H1 (cell line): ENCODE data around the gene EDC3. TPM values are rescaled to one million over a fixed set of nuclear protein-coding genes. Genes with fewer than 3 reads are reported as not detected.

Experiments
- CTCF ChIA-PET: fragments of 300-600 bp; sonication (Branson Sonifier 250); formaldehyde crosslinking; loops from one replicate; lab custom pipeline; 2021; ENCODE audit not compliant: partially characterized antibody; lab: Charles Lee
- POLR2A ChIA-PET: fragments of 300-600 bp; sonication (Branson Sonifier 250); formaldehyde crosslinking; loops from one replicate; lab custom pipeline; 2021; ENCODE audit warnings: inconsistent platforms; ENCODE audit not compliant: partially characterized antibody; lab: Charles Lee
- DNase-seq, 2 experiments: peaks; one replicate each; pipeline versions ENCODE4 v3.0.0 to v3.0.0-alpha.2; 2010 to 2022; ENCODE audit warnings: low spot score in 2 of 2, low read depth in 1 of 2, mixed read lengths in 1 of 2
- FAIRE-seq: peaks from 2 replicates; lab custom pipeline; 2011; peaks lifted over from hg19 to GRCh38; lab: Jason Lieb, UNC
- H2AFZ ChIP-seq: 2 replicates; pipeline ENCODE4 v1.8.1; 2012; ENCODE audit warnings: low read length, inconsistent platforms
- H2AK5ac ChIP-seq: 2 replicates; pipeline ENCODE4 v1.6.1; 2013; ENCODE audit warnings: low read depth, low read length
- H2BK120ac ChIP-seq: replicated peaks from 2 replicates; pipeline ENCODE3; 2013; ENCODE audit warnings: low read depth, low read length, inconsistent platforms
- H2BK12ac ChIP-seq: 2 replicates; pipeline ENCODE4 v1.6.1; 2013; ENCODE audit warnings: low read depth, low read length
- H2BK15ac ChIP-seq: 2 replicates; pipeline ENCODE4 v1.6.1; 2013; ENCODE audit warnings: low read length
- H2BK20ac ChIP-seq: 2 replicates; pipeline ENCODE4 v1.6.1; 2013; ENCODE audit warnings: low read length
- H2BK5ac ChIP-seq: 2 replicates; pipeline ENCODE4 v1.6.1; 2013; ENCODE audit warnings: low read depth, low read length
- H3K14ac ChIP-seq: 2 replicates; pipeline ENCODE4 v1.6.1; 2013; ENCODE audit warnings: inconsistent platforms; ENCODE audit not compliant: insufficient read length
- H3K18ac ChIP-seq: 2 replicates; pipeline ENCODE4 v1.6.1; 2013; ENCODE audit warnings: low read length; ENCODE audit errors: extremely low read depth
- H3K23ac ChIP-seq: 2 replicates; pipeline ENCODE4 v1.6.1; 2013; ENCODE audit warnings: inconsistent platforms; ENCODE audit not compliant: insufficient read length
- H3K23me2 ChIP-seq: 2 replicates; pipeline ENCODE4 v1.6.1; 2013; ENCODE audit warnings: low read depth, low read length
- H3K27ac ChIP-seq: 2 replicates; pipeline ENCODE4 v1.6.1; 2011; ENCODE audit warnings: low read depth, low read length, inconsistent platforms
- H3K27me3 ChIP-seq, 4 experiments: replicated peaks in 1 of 4; 1 replicate in 1 of 4; 2 replicates in 3 of 4; pipeline versions ENCODE4 v1.6.1 to v1.8.1; 2011 to 2013; ENCODE audit warnings: low read length in 3 of 4, mild to moderate bottlenecking in 3 of 4, inconsistent platforms in 2 of 4, mixed read lengths in 2 of 4, moderate library complexity in 1 of 4; ENCODE audit not compliant: control insufficient read depth in 3 of 4, insufficient read depth in 3 of 4; ENCODE audit errors: extremely low read depth in 1 of 4
- H3K36me3 ChIP-seq, 4 experiments: 2 replicates each; pipeline versions ENCODE4 v1.6.1 to v1.8.1; 2011 to 2013; ENCODE audit warnings: mild to moderate bottlenecking in 4 of 4, low read length in 3 of 4, moderate library complexity in 2 of 4, control low read depth in 1 of 4, inconsistent platforms in 1 of 4; ENCODE audit not compliant: insufficient read depth in 4 of 4, control insufficient read depth in 2 of 4
- H3K4ac ChIP-seq: replicated peaks from 2 replicates; pipeline ENCODE3; 2013; ENCODE audit warnings: low read length, low read depth, mixed read lengths, inconsistent platforms; ENCODE audit not compliant: insufficient read length
- H3K4me1 ChIP-seq, 4 experiments: replicated peaks in 1 of 4; 1 replicate in 1 of 4; 2 replicates in 3 of 4; pipeline versions ENCODE4 v1.6.1 to v1.8.1; 2011 to 2013; ENCODE audit warnings: low read length in 3 of 4, inconsistent platforms in 2 of 4, mixed read lengths in 1 of 4; ENCODE audit not compliant: insufficient read depth in 4 of 4, control insufficient read depth in 3 of 4
- H3K4me2 ChIP-seq, 2 experiments: 2 replicates each; pipeline versions ENCODE4 v1.6.1 to v1.8.1; 2011 to 2013; ENCODE audit warnings: low read depth in 2 of 2, low read length in 2 of 2, control low read depth in 1 of 2, inconsistent platforms in 1 of 2, mild to moderate bottlenecking in 1 of 2; ENCODE audit not compliant: insufficient read depth in 1 of 2
- H3K4me3 ChIP-seq, 4 experiments: fragments of 200-600, 300-600 bp in 1 of 4; sonication (generic), shearing (Covaris generic), sonication (Bioruptor Twin) in 1 of 4; 2 replicates each; pipeline versions ENCODE4 v1.5.1 to v1.8.1; 2011 to 2016; ENCODE audit warnings: low read length in 4 of 4, low read depth in 3 of 4, control low read depth in 2 of 4, inconsistent platforms in 2 of 4, mild to moderate bottlenecking in 2 of 4, mixed read lengths in 1 of 4, moderate library complexity in 1 of 4; ENCODE audit not compliant: insufficient read depth in 2 of 4; ENCODE audit errors: extremely low read depth in 1 of 4
- H3K56ac ChIP-seq: replicated peaks from 2 replicates; pipeline ENCODE3; 2013; ENCODE audit warnings: low read depth, mild to moderate bottlenecking, mixed read lengths, low read length, inconsistent platforms; ENCODE audit not compliant: insufficient read length
- H3K79me1 ChIP-seq: 2 replicates; pipeline ENCODE4 v1.6.1; 2013; ENCODE audit warnings: low read depth, low read length, control low read depth
- H3K79me2 ChIP-seq, 2 experiments: 2 replicates each; pipeline versions ENCODE4 v1.6.1 to v1.8.1; 2012 to 2013; ENCODE audit warnings: low read length in 2 of 2, mild to moderate bottlenecking in 2 of 2, inconsistent platforms in 1 of 2; ENCODE audit not compliant: insufficient read depth in 2 of 2, control insufficient read depth in 1 of 2
- H3K9ac ChIP-seq, 4 experiments: replicated peaks in 1 of 4; 1 replicate in 1 of 4; 2 replicates in 3 of 4; pipeline versions ENCODE4 v1.6.1 to v1.8.1; 2011 to 2013; ENCODE audit warnings: low read depth in 3 of 4, low read length in 3 of 4, control low read depth in 2 of 4, mild to moderate bottlenecking in 2 of 4, moderate library complexity in 2 of 4, inconsistent platforms in 1 of 4; ENCODE audit errors: extremely low read depth in 1 of 4
- H3K9me3 ChIP-seq, 2 experiments: 2 replicates each; pipeline versions ENCODE4 v1.6.1 to v1.8.1; 2012 to 2013; ENCODE audit warnings: mild to moderate bottlenecking in 2 of 2, moderate library complexity in 2 of 2, control low read depth in 1 of 2, inconsistent platforms in 1 of 2, low read depth in 1 of 2, low read length in 1 of 2, mixed read lengths in 1 of 2; ENCODE audit not compliant: insufficient read depth in 2 of 2
- H4K20me1 ChIP-seq, 2 experiments: replicated peaks in 1 of 2; 2 replicates each; pipeline versions ENCODE3 to v1.8.1; 2011 to 2013; ENCODE audit warnings: inconsistent platforms in 2 of 2, low read length in 2 of 2, mild to moderate bottlenecking in 1 of 2; ENCODE audit not compliant: insufficient read depth in 2 of 2, control insufficient read depth in 1 of 2
- H4K5ac ChIP-seq: 2 replicates; pipeline ENCODE4 v1.6.1; 2013; ENCODE audit warnings: low read length, low read depth, mixed read lengths, inconsistent platforms; ENCODE audit not compliant: insufficient read length
- H4K8ac ChIP-seq: 2 replicates; pipeline ENCODE4 v1.8.0; 2013; ENCODE audit warnings: mild to moderate bottlenecking, moderate library complexity, low read length, inconsistent platforms; ENCODE audit not compliant: insufficient read depth; ENCODE audit errors: extremely low read depth
- H4K91ac ChIP-seq: replicated peaks from 2 replicates; pipeline ENCODE3; 2013; ENCODE audit warnings: low read length, mixed read lengths, inconsistent platforms; ENCODE audit not compliant: insufficient read length
- BACH1 ChIP-seq: IDR thresholded peaks from 2 replicates; pipeline ENCODE4 v1.6.1; 2012; ENCODE audit warnings: low read length, improper control_type of control experiment
- CBX8 ChIP-seq: fragments of 300-800, 300-1000 bp; sonication (generic); IDR thresholded peaks from 2 replicates; pipeline ENCODE4 v1.7.1; 2016; ENCODE audit warnings: low read depth, low read length, borderline replicate concordance
- CHD1 ChIP-seq: IDR thresholded peaks from 2 replicates; pipeline ENCODE4 v1.6.1; 2012; ENCODE audit warnings: low read depth, low read length, improper control_type of control experiment
- CHD2 ChIP-seq: IDR thresholded peaks from 2 replicates; pipeline ENCODE4 v1.6.1; 2012; ENCODE audit warnings: low read length, improper control_type of control experiment
- CREB1 ChIP-seq: IDR thresholded peaks from 2 replicates; pipeline ENCODE4 v1.6.1; 2012; ENCODE audit warnings: inconsistent platforms
- CTBP2 ChIP-seq: IDR thresholded peaks from 2 replicates; pipeline ENCODE4 v1.7.0; 2011; ENCODE audit warnings: borderline replicate concordance, mild to moderate bottlenecking, moderate library complexity, mixed read lengths, low read length; ENCODE audit not compliant: insufficient read depth, insufficient read length
- EGR1 ChIP-seq: IDR thresholded peaks from 2 replicates; pipeline ENCODE4 v1.6.1; 2011; ENCODE audit warnings: low read depth, low read length, borderline replicate concordance
- FOSL1 ChIP-seq: IDR thresholded peaks from 2 replicates; pipeline ENCODE4 v1.6.1; 2011; ENCODE audit warnings: mild to moderate bottlenecking, low read depth, low read length, moderate library complexity; ENCODE audit not compliant: insufficient read depth
- GTF2F1 ChIP-seq: IDR thresholded peaks from 2 replicates; pipeline ENCODE4 v1.6.1; 2012; ENCODE audit warnings: low read depth, low read length, improper control_type of control experiment, borderline replicate concordance
- HDAC6 ChIP-seq: IDR thresholded peaks from one replicate; pipeline ENCODE4 v1.7.1; 2012; ENCODE audit warnings: low read depth, mild to moderate bottlenecking, inconsistent platforms, low read length, moderate library complexity
- RAD21 ChIP-seq, 2 experiments: IDR thresholded peaks in 1 of 2; conservative IDR thresholded peaks in 1 of 2; 2 replicates each; pipeline ENCODE4 v1.6.1; 2011; ENCODE audit warnings: low read depth in 2 of 2, low read length in 2 of 2, improper control_type of control experiment in 1 of 2, inconsistent platforms in 1 of 2, mild to moderate bottlenecking in 1 of 2, moderate library complexity in 1 of 2
- RBBP5 ChIP-seq: IDR thresholded peaks from 2 replicates; pipeline ENCODE4 v1.7.1; 2012; ENCODE audit warnings: low read depth, mild to moderate bottlenecking, inconsistent platforms, low read length, moderate library complexity, borderline replicate concordance
- SIX5 ChIP-seq: IDR thresholded peaks from 2 replicates; pipeline ENCODE4 v1.6.1; 2011; ENCODE audit warnings: mild to moderate bottlenecking, low read depth, low read length
- ZNF274 ChIP-seq: IDR thresholded peaks from 2 replicates; pipeline ENCODE4 v1.7.0; 2012; ENCODE audit warnings: low read length, borderline replicate concordance; ENCODE audit errors: extremely low read depth
- WGBS, 2 experiments: shearing (Covaris generic) in 1 of 2; methylation state at CpG; one replicate each; pipeline versions ENCODE4 v1.1.6 to v1.1.7; 2013 to 2015; ENCODE audit warnings: low lambda C conversion rate in 2 of 2, mixed read lengths in 2 of 2, inconsistent platforms in 1 of 2, low coverage in 1 of 2, missing lambda C conversion rate in 1 of 2; ENCODE audit not compliant: insufficient replicate concordance in 2 of 2, insufficient coverage in 1 of 2, insufficient read length in 1 of 2; ENCODE audit errors: extremely low coverage in 1 of 2, missing lambda C conversion rate in 1 of 2; 5-methylcytosine and 5-hydroxymethylcytosine counted together
- polyA plus RNA-seq, 7 experiments: library from polyadenylated mRNA; depleted of rRNA in 3 of 7; stranded (reverse) in 5 of 7; unstranded in 2 of 7; fragments of >200 nt in 5 of 7; fragments of 200-250 nt in 2 of 7; gene quantifications; 1 replicate in 5 of 7; 2 replicates in 1 of 7; 4 replicates in 1 of 7; pipeline versions ENCODE4 v1.2.1 to v1.2.3, GENCODE V29; 2011 to 2013; ENCODE audit warnings: missing spikeins in 2 of 7, mixed read lengths in 2 of 7
- total RNA-seq: library from RNA; stranded (reverse); fragmentation: NEBNext Ultra II Directional; extraction: Animal tissue kit (Norgen Biotek cat#: 25700); gene quantifications from 2 replicates; pipeline ENCODE4 v1.2.1, GENCODE V29; 2021

The EDC3 gene
- total and polyA plus RNA-seq, 2 of the 8 experiments (the other 6 are each of a cell fraction or from before 2014, with no cell fraction given), result 45.0 to 50.8 TPM

- POLR2A ChIA-PET, result interaction anchor here (1.4 to 6.5 kb wide), 5 partner anchors 12 to 159 kb away, joined by 3 to 38 read pairs (median 4); partner anchors contain the start of gene CLK3
- Histone ChIP-seq H4K20me1 (peaks cover 10 to 40% of the 10 kb centered on the region in 2 experiments), H4K5ac (no peak overlapping the region), H3K14ac (no peak overlapping the region), H2BK5ac (no peak overlapping the region), H3K4me1 (no peaks in the 10 kb centered on the region), H3K79me2 (no peaks in the 10 kb centered on the region), H3K27ac (no peak overlapping the region), H4K91ac (no peak overlapping the region)
- 91% methylated on average over 5 of the region's 5 CpGs; no CpG with 5 or more reads in 1 of the 2 experiments for WGBS, 2 experiments
- TF ChIP-seq CBX8 (no peak), HDAC6 (no peak), CHD1 (no peak), EGR1 (no peak), CREB1 (no peak), CHD2 (no peak), BACH1 (no peak), RAD21 (IDR thresholded peaks at IDR 0.05 in 1 of 2, conservative IDR thresholded peaks at IDR 0.05 in 1 of 2; ENCODE audit: low read depth in 2 of 2, low read length in 2 of 2) (no peak), ZNF274 (no peak), FOSL1 (no peak), GTF2F1 (no peak), CTBP2 (no peak), SIX5 (no peak), RBBP5 (no peak)
- TF ChIP-seq, all 59 proteins: peak for 0
- no peak overlapping the region for H2BK15ac ChIP-seq
- no peak overlapping the region for H3K4me2 ChIP-seq
- no peak overlapping the region for H3K23ac ChIP-seq
- peaks cover 53 to 77% (median 61%) of the 10 kb centered on the region in 4 experiments for H3K36me3 ChIP-seq
- FAIRE-seq (no peak), DNase-seq (no peak)
- H3K79me1 ChIP-seq, result no peaks in the 10 kb centered on the region; the same call in 1 of the 2 replicates
- H3K56ac ChIP-seq, result no peak overlapping the region
- CTCF ChIA-PET, result interaction anchor here (0.7 to 37.5 kb wide), 5 partner anchors 10 to 147 kb away, joined by 3 to 1439 read pairs (median 5); partner anchors contain the start of genes CSK and CYP1A2
- no peaks in the 10 kb centered on the region for H3K27me3 ChIP-seq
- H3K9me3 ChIP-seq, result no peaks in the 10 kb centered on the region
- no peak overlapping the region for H2BK20ac ChIP-seq
- no peak overlapping the region for H3K4me3 ChIP-seq
- no peak overlapping the region for H2AK5ac ChIP-seq
- H3K4ac ChIP-seq, result no peak overlapping the region
- H2BK120ac ChIP-seq, result no peak overlapping the region
- no peak overlapping the region for H2AFZ ChIP-seq
- no peak overlapping the region for H2BK12ac ChIP-seq
- H3K9ac ChIP-seq, result no peak overlapping the region
- H3K18ac ChIP-seq, result no peak overlapping the region
- H4K8ac ChIP-seq, result no peak overlapping the region
- H3K23me2 ChIP-seq, result no peaks in the 10 kb centered on the region
These were observed 68.1 kb downstream of the EDC3 start for GRCh38 chr15:74627766-74628165.
